ENCODE measurements around the gene MTHFR.

DNA sequence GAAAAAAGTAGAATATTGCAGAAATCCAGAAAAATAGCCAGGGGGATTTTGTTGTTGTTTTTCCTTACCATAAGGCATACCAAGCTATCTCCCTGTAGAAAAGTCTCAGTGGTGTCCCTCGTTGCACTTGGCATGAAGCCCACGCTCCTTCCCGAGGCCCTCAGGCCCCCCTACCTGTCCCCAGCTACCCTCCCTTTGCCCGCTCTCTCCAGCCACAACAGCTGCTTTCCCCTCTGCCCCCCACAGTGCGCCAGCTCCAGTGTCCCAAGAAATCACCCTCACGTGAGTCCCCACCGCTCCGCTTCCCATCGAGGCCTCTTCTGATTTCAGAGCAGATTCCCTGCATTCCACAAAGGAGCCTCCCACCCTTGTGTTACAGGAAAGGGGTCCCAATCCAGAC, 61.5 kb downstream of the MTHFR start:
- TF ChIP-seq, protein P1, sequence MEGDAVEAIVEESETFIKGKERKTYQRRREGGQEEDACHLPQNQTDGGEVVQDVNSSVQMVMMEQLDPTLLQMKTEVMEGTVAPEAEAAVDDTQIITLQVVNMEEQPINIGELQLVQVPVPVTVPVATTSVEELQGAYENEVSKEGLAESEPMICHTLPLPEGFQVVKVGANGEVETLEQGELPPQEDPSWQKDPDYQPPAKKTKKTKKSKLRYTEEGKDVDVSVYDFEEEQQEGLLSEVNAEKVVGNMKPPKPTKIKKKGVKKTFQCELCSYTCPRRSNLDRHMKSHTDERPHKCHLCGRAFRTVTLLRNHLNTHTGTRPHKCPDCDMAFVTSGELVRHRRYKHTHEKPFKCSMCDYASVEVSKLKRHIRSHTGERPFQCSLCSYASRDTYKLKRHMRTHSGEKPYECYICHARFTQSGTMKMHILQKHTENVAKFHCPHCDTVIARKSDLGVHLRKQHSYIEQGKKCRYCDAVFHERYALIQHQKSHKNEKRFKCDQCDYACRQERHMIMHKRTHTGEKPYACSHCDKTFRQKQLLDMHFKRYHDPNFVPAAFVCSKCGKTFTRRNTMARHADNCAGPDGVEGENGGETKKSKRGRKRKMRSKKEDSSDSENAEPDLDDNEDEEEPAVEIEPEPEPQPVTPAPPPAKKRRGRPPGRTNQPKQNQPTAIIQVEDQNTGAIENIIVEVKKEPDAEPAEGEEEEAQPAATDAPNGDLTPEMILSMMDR (IDR thresholded peaks at IDR 0.05): no peak
- TF ChIP-seq POLR2A (IDR thresholded peaks at IDR 0.05): no peak

Data from suprapubic skin (tissue), 3 donors.